ENCODE results near the gene TNNT2.

TNNT2 gene

DNA sequence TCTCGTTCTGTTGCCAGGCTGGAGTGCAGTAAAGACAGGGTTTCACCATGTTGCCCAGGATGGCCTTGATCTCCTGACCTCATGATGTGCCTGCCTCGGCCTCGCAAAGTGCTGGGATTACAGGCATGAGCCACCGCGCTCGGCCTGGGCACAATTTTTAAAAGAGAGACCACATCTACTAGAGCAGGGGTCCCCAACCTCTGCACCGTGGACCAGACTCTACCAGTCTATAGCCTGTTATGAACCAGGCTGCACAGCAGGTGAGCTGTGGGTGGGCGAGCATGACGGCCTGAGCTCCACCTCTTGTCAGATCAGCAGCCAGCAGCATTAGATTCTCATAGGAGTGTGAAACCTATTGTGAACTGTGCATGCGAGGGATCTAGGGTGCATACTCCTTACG lies 20.8 kb downstream of the TNNT2 start:
- DNase-seq (ENCODE audit: low read depth, low spot score): no peak

DNA sequence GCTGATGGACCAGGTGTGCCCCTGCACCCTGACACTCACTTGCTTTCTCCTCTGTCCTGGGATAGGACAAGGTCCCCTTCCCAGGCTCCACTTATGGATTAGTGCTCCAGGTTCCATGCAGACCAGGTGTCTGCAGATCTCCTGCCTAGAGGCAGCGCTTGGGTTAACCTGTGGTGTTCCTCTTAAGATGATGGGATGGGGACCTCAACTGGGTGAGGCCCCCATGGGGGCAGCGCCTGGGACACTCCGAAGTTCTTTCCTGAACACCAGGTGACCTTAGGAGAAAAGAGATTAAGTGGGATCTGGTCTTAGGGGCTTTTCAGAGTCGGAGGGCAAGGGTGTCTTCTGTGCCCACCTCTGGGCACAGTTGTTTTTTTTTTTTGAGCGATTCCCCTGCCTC lies 21.2 kb downstream of the TNNT2 start:
- DNase-seq (ENCODE audit: low read depth, low spot score): no peak

DNA sequence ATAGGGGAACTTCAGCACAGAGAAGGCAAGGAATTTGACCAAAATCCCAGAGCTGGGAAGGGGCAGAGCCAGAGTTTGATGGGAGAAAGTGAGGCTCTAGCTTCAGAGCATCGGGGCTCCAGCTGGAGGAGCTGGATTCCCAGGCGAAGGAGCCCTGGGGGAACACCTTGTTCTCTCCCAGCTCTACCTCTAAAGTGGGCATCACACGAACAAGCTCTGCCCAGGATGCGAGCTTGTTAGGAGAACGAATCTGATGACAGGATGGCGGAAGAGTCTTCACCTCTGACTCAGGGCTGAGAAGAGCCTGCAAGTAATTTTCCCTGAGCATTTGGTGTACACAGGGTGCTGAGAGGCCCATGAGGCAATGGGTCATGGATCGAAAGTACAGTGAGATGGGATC lies 22.0 kb downstream of the TNNT2 start:
- no peak for DNase-seq (ENCODE audit: low read depth, low spot score)

DNA sequence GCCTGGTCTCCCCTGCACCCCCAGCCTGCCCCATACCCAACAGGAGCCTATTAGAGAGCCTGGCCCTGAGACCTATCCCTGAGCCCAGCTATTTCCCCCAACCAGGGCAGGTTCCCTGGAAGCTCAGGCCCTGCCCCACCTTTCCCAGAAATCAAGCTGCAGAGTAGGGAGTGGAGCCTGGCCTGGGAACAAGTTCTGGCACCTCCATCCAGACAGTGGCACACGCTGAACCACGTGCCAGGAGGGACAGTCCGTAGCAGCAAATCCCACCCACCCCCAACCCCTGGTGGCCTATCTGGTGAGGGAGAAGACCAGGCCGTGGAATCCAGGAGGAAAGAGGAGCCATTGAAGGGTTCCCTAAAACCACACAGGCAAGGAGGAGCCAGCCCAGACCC lies 22.6 kb downstream of the TNNT2 start:
- no peak for DNase-seq (ENCODE audit: low read depth, low spot score)

DNA sequence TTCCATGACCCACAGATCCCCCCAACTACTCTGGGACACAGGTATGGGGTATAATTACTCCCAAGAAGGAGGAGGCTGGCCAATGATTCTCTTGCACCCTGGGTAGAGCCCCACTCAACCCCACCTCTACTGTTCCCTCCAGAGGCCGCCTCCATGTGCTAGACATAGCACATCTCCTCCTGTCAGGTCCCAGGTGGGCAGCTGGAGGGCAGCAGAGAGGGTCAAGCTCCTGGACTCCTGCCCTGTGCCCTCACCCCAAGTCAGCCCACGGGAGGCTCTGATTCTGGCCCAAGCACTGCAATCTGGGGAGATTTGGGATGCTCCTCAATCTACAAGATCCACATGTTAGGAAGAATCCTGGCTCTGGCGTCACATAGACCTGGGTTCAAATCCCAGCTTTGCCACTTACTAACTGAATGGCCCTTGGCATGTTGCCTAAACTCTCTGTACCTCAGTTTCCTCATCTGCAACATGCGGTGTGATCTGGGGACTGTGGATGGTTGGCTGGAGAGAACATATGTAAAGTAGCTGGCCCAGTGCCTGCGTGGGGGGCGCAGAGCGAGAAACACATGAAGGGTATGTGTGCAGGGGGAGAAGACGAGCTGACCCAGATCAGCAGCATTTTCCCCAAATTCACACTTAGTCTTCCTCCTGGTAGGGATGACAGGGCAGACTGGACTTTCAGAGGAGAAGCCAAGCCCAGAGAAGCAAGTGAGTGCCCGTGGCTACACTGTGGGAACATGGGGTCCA lies 23.2 kb downstream of the TNNT2 start:
- no peak for DNase-seq (ENCODE audit: low read depth, low spot score)

DNA sequence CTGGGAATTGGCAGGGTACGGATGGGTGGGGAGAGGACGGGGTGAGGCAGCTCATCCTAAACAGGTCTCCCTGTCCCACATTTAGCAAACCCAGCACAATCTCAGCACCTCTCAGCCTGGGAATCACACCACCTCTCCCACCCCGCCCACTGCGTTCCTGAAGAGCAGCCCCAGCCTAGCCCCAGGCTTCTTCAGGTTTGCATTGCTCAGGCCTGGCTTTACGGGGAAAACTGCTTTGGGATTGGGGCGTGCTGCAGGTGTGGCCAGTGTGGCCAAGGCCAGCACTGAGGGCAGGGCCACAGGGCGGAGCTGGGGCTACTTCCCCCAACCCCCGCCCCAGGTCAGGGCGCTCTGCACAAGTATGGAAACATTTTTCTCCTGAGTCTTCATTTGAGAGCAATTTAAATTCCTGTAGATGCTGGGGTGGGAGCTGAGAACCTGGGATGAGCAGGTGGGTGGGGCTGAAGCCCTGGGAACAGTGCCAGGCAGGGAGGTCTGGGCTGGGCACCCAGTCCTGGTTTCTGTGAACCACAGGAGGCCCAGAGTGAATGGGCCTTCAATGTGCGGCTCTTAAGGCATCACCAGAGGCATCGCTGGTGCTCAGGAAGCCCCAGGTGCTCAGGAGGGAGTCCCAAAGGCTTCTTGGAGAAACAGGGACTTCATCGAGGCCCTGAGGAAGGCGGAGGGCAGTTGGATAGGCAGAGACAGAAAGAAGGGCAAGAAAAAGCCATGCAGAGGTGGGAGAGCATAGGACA lies 24.1 kb downstream of the TNNT2 start:
- DNase-seq (ENCODE audit: low read depth, low spot score): no peak

DNA sequence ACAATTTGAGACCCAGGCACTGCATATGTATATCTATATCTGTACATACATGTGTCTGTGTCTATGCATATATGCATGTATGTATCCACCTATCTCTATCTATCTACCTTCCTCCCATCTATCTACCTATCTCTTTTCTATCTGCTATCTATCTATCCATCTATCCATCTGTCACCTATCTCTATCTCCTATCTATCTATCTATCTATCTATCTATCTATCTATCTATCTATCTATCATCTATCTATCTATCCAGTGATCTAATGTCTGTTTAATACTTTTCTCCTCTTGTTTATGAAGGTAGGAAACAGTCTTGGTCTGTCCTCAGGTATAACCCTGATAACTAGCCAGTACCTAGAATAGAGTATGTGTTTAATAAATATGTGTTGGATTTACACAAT lies 25.9 kb downstream of the TNNT2 start:
- no peak for DNase-seq (ENCODE audit: low read depth, low spot score)

DNA sequence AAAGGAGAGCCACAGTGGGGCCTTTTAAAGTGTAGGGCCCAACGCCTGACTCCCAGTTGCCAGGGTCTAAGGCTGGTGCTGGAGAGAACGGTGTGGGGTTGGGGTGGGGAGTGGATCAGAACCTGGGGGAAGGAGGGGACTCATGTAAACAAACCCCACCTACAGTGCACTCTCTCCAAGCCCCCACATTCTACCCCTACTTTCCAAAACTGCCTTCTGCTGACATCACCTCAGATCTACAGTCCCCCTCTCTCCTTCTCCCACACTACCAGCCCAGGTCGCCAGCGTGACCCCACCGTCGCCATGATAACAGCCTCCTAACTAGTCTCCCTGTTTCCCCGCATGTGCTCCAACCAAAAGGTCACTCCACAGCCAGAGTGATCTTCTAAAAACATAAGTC lies 26.6 kb downstream of the TNNT2 start:
- DNase-seq (ENCODE audit: low read depth, low spot score): no peak

DNA sequence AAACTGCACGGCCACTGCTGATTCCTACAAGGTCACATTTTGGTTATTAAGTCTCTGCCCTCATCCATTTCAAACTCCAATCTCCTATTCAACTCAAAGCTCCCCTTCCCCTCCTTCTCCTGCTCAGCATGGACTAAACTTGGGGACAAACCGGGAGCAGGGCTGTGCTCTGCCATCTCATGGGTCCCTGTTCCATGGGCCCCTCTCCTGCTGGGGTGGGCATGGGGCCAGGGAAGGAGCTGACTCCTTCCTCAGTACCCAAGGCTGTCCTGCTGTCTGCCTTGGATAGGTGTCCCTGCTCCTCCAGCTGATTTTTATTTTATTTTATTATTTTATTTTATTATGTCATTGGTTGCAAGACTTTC lies 27.1 kb downstream of the TNNT2 start:
- no peak for DNase-seq (ENCODE audit: low read depth, low spot score)

DNA sequence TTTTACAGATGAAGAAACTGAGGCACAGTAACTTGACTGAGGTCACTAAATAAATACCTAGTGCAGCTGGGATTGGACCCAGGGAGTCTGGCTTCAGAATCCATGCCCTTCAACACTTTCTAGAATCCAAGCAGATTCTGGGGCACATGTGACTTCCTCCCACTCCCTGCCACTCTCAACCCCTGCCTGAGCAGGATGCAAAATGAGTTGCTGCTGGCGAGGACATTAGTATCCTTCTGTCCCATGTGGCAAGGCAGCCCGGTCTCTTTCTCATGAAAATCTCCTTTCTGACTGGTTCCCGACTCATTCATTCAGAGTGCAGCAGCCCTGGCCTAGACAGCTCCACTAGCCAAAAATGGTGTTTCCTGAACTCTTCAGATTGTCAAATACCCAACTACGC lies 28.4 kb downstream of the TNNT2 start:
- no peak for DNase-seq (ENCODE audit: low read depth, low spot score)

DNA sequence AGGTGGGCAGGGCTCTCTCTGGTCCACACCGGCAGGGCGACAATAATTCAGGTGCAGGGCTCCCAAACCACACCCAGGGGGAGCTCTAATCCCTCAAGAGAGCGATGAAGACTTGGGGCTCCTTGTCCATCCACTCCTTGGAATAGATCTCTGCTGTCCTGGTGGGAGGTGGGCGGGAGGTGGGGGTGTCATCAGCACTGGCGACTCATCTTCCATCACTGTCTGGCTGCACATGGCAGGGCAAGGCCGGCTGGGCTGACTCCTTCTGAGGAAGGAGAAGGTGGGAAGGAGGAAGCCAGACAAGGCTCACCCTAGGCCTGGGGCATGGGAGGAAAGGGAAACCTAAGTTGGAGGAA lies 29.3 kb downstream of the TNNT2 start:
- DNase-seq (ENCODE audit: low read depth, low spot score): no peak

DNA sequence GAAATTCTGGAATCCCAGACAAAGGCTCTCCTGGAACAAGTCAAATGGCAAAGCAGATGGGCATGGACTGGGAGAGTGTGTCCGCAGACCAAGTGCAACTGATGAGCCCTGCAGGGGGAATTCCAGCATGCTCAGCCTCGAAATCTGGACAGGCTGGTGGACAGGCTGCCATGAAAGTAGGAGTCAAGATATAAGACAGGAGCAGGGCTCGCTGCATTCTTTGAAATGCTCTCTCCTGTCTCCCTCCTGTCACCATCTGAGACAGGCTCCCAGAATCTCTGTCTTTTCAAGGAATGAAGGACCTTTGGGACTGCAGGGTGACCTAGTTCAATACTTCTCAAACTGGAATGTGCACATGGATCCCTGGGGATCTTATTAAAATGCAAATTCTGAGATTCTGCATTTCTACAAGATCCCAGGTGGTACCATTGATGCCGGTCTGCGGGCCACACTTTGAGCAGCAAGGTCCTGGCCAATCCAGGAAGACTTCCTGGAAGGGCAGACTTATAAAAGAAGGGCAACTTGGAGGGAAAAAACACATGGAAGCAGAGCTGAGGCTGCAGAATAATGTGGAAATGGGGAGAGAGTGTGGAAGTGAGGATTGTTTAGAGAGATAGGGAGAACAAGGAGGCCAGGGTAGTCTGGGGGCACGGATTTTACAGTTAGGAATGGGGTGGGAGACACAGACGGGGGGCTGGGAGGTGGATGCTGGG lies 29.8 kb downstream of the TNNT2 start:
- no peak for DNase-seq (ENCODE audit: low read depth, low spot score)

DNA sequence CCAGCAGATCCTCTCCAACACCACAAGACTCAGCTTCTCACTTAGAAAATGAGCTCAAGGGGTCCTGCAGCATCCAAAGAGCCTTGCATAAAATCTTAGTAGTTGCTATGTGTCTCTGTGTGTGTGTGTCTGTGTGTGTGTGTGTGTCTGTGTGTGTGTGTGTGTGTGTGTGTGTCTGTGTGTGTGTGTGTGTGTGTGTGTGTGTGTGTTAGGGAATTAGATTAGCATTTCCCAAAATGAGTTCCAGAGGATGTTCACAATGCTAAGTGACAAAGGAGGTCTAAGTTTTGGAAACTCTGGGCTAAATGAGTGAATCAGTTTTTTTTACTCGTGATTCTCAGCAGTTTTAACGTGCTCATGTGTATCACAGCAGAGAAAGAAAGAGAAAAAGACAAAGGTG lies 30.5 kb downstream of the TNNT2 start:
- no peak for DNase-seq (ENCODE audit: low read depth, low spot score)

DNA sequence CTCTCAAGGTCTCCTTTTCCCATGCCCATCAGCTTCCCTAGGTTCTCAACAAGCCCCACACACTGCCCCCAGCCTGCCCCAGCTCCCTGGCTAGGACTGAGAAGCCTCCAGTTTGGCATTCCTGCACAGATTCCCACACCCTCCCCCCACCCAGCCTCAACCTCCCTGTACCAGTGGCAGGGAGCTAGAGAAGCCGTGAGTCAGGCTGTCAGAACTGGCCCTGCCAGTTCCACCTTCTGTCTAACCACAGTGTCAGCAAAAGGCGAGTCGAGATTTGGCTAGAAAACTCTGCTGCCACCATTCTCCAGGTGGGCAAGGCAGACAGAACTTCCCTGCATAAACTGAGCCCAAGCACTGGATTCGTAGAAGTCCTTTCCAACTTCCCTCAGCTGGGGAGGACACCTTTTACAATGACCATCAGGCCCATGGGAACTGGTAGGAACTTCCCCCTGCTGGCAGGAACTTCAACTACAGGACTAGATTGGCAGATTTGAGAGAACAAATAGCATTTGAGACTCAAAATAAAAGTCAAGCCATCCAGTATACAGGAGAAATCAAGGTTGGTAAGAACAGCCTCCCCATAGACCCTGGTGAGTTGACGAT lies 31.0 kb downstream of the TNNT2 start:
- no peak for DNase-seq (ENCODE audit: low read depth, low spot score)

DNA sequence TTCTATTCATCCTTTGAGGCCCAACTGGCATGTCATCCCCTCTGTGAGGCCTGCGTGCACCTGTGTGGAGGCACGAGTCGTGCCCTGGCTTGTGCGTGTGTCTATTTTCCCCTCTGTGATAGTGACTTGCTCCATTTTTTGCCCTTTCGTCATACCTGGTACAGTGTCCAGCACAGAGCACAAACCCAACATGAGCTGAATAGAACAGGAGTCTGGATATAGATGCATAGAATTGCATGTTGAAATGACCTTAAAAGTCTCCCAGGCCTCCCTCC lies 32.5 kb downstream of the TNNT2 start:
- DNase-seq (ENCODE audit: low read depth, low spot score): no peak

DNA sequence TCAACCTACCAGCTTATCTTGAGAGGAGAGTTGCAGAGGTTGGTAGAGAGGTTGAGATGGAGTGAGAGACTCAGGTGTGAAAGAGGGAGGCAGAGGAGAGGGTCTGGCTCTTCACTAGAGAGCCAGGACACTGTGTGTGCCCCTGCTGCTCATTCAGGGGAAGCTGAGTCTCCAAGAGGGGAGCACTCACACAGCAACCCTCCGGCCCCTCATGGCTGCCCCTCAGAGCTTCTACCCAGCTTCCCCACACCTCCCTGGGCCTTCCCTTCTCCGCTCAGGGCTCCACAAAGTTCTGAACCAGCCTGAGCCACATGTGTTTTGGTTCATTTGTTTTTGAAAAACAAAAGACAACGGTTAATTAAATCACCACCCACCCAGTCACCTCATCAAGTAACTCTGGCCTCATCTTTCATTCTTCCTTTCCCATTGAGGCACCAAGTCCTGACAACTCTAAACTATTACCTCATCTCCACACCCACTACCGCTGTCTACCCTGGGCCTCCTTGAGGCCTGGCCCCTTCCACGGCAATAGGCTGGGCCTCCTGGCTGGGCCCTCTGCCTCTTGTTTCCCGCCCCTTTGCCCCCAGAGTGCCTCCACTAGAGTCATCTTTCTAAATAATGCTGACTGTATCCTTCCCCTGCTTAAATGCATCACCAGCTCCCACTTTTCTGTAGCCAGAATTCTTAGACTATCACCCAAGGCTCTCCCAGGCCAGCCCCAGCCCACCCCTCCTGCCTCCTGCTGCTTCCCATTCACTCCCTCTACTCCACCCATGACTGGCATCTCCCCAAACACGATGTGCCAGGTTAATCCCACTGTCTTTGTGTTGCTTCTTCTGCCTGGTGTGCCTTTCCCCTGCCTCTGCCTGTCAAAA lies 33.0 kb downstream of the TNNT2 start:
- DNase-seq (ENCODE audit: low read depth, low spot score): no peak

DNA sequence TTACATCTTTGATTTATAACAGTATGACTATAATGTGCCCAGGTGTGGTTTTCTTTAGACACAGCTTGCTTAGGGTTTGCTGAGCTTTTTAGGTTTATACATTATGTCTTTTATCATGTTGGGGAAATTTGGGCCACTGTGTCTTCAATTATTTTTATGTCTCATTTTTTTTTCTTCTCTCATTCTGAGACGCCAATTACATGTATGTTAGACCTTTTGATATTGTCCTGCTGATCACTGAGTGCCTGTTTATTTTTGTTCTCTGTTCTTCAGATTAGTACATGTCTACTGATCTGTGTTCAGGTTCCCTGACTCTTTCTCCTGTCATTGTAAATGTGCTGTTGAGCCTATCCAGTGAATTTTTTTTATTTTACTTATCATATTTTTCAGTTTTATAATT lies 36.1 kb downstream of the TNNT2 start:
- DNase-seq (ENCODE audit: low read depth, low spot score): no peak

DNA sequence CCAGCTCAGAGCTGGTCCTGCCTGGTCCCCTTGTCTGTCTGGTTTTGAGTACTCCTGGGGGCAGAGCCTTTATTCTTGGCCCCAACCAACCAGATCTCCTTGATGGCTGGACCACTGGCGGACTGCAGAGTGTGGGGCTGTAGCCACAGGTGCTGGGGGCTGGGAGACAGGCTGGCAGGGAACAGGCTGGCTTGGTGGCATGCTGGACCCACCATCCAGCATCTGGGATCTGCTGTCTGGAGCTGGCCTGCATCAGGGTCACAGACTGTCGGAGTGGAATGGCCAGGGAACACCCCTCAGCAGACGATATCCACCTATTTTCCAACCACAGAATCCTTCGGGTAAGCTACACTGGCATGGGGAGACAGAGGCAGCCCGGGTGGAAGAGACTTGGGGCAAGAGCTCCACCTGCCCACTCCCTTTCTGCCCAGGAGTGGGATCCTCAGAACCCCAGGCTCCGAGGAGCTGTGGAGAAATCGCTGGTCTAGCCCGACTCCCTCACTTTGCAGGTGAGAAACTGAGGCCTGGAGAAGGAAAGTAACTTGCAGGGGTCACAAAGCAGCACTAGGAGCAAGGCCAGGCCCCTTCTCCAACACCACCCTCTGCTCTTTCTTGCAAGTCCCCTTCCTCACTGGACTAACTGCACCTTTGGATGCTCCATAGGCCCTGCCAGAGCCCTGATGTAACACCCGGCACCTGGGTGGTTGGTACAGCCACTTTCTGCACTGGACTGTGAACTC lies 40.6 kb downstream of the TNNT2 start:
- DNase-seq (ENCODE audit: low read depth, low spot score): no peak

DNA sequence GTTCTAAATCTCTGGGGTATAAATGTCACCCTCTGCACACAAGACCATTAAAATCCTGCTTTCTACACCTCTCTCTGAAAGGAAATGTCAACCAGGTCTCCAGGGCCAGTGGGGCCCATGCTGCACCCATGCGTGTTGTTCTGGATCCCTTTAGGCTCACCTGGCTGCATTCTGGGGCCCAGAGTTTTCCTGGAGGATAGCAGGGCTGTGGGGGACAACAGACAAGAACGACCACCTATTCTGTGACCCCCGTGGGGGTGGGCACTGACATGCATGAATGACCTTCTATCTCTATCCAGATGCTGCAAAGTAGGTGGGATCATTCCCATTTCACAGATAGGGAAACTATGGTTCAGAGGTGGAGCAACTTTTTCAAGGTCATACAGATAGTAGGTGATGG lies 41.6 kb downstream of the TNNT2 start:
- no peak for DNase-seq (ENCODE audit: low read depth, low spot score)

DNA sequence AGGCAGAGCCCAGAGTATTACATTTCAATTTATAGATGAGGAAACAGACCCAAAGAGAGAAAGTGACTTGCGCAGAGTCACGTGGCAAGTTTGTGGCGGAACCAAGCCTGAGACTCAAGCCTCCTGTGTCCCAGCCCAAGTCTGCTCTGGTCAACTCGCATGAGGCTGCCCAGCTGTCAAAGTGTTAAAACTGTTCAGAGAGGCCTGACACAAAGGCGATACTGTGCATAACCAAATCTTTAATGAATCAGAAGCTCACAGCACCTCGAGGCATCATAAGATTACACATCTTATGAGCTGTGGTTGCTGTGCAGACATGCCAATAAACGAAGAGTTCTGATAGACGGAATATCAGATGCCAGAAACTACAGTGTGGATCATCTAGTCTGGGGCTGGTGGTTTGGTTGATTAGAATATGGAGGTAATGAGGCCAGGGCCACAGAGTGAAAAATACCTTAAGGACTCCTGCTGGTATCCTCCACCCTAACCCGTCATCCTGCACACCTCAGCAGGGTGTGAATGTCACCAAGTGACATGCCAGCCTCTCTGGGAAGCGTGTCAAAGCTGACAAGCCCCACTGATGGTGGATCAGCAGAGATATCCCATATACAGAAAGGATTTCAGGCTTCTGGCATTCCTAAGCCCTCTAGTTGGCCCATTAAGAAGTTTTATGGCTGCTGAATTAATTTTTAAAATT lies 42.2 kb downstream of the TNNT2 start:
- DNase-seq (ENCODE audit: low read depth, low spot score): no peak

Measured in activated naive CD8-positive, alpha-beta T cell treated with anti-CD3 and anti-CD28 coated beads, Interleukin-2, amount 50 U/mL, for 16 hours (primary cell).